Ammon's horn (tissue), 1 donor: ENCODE data around the gene RAB34.

Experiments
- DNase-seq: peaks from one replicate; pipeline ENCODE4 v3.0.0-alpha.2; 2016; ENCODE audit warnings: low spot score

Gene RAB34, protein sequence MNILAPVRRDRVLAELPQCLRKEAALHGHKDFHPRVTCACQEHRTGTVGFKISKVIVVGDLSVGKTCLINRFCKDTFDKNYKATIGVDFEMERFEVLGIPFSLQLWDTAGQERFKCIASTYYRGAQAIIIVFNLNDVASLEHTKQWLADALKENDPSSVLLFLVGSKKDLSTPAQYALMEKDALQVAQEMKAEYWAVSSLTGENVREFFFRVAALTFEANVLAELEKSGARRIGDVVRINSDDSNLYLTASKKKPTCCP

GRCh38 chr17:28717578-28718332 is at the start of gene RAB34:
RAB34 (minus strand) TSS chr17:28717868; CDS start chr17:28717266, 602 bp downstream.
- no peak for DNase-seq

DNA sequence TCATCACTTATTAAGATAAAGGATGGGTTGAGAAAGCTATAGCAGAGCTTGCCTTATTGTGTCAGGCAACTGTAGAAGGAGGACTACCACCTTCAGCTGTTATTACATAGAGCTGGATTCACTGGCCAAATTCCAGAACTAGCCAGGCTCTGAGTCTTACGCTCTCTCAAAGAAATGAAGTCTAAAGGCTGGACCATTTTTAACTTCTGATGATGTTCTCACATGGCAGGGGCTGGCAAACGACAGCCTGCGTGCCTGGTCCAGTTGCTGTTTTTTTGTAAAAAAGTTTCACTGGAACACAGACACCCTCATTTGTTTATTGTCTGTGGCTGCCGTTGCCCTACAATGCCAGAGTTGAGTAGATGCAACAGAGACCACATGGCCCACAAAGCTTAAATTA is 47.4 kb upstream of the RAB34 start:
- DNase-seq, result no peak

DNA sequence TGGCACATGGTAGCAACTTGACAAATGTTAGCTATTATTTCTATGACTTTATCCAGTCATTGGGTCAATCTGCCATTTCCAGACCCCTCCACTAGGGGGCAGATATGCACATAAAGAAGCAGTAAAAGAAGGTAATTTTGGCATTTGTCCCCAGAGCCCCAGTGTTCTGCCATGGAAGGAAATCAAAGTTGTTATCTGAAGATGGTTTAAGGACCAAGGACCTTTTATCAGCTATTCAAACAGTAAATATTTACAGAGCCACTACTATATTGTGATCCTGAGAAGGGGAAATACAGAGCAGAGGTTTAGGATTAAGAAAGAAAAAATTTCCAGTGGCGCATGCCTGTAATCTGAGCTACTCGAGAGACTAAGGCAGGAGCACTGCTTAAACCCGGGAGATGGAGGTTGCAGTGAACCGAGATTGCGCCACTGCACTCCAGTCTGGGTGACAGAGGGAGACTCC is 46.2 kb upstream of the RAB34 start:
- peak; percentile 79 for DNase-seq

DNA sequence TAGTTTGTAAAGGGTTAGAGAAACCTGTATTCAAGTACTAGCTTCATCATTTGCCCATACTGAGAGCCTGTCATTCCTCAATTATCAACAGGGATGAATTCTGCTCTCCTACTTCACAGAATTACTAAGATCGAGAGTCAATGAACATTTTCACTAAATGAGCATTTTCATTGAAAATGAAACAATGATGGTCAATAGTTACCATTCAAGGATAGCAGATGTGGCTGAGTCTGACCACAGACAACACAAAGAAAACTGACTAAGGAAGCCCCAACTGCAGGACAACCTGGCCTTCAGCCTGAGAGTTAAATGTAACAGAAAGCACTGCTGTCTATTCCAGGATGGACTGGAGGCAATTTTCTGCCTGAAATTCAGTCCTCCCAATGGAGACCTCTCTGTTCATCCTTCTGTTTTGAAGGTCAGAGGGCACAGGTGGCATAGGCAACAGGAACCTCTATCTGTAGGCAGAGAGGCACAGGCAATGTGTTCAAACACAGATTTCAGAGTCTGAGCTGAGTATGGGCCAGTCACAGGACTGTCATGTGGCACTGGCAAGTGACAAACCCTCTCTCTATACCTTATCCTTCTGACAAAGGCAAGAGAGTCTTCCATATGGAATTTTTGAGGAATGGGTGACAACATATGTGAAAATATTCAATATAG is 45.6 kb upstream of the RAB34 start:
- no peak for DNase-seq

GRCh38 chr17:28760601-28761562 is 43.2 kb upstream of the RAB34 start:
- peak; percentile 70 for DNase-seq

DNA sequence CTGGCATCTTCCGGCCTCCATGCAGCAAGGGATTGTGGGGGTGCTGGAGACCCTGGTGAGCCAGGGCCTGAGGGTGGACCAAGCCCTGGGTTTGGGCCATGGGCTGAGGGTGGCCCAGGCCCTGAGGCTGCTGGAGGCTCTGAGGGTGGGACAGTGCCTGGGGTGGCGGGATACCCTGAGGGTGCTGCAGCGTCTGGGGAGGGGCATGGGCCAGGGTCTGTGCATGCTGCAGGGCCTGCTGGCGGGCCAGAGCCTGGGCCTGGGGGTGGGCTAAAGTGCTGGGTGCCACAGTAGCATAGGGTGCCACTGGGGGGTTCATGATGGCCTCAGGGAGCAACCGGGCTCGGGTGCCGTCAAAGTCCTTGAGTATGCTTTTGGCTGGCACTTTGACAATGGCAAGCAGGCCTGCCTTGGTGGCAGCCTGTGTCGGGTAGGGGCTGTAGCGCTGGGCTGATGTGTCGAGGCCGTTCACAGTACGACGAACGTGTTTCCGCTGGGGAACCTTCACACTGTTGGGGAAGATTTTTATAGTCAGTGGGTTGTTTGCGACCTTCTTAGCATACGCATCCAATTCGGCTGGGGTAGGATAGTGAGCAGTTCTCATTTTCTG is 41.7 kb upstream of the RAB34 start:
- no peak for DNase-seq

DNA sequence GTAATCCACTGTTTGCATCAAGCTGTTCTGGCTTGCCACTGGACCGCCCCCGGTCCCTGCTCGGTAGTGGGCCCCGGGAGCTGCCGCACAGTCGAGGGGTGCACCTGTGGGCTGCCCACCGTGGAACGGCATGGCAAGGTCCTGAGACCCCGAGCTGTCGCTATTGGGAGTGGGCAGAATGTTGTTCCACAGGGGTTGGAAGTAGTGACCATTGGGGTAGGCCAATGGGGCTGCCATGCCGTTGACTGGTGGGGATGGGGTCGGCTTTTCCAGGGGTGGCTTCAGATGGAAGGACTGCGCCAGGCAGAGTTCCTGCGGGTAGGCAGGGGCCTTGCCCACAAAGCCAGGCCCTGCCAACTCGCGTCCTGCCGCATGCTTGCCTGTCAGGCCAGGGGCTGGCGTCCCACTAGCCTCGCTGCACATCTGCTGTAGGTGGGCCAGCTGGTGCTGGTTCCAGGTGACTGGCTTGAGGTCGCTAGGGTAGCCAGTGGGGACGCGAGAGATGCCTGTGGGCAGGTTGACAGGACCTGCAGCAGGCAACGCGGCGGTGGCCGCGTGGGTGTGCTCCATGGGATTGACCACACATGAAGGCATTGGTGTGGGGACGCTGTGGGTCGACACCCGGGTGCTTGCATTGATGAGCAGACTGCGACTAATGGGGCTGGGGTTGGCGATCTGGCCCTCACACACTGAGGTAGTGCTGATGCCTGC is 40.9 kb upstream of the RAB34 start:
- no peak for DNase-seq

GRCh38 chr17:28756049-28756804 is 38.6 kb upstream of the RAB34 start:
- no peak for DNase-seq

DNA sequence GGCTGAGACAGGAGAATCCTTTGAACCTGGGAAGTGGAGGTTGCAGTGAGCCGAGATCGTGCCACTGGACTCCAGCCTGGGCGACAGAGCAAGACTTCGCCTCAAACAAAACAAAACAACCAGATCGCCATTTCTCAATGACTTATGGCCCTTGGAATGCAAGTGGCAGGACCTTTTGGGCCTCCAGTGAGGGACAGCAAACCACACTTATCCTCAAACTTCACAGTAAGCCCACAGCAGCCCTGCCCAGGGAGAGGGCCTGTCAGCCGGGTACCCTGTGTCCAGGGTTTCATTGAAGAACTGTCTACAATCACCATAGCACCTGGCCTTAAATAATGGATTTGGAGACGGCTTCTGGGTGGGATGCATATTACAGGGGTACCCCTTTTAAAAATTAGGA is 37.8 kb upstream of the RAB34 start:
- DNase-seq, result no peak

DNA sequence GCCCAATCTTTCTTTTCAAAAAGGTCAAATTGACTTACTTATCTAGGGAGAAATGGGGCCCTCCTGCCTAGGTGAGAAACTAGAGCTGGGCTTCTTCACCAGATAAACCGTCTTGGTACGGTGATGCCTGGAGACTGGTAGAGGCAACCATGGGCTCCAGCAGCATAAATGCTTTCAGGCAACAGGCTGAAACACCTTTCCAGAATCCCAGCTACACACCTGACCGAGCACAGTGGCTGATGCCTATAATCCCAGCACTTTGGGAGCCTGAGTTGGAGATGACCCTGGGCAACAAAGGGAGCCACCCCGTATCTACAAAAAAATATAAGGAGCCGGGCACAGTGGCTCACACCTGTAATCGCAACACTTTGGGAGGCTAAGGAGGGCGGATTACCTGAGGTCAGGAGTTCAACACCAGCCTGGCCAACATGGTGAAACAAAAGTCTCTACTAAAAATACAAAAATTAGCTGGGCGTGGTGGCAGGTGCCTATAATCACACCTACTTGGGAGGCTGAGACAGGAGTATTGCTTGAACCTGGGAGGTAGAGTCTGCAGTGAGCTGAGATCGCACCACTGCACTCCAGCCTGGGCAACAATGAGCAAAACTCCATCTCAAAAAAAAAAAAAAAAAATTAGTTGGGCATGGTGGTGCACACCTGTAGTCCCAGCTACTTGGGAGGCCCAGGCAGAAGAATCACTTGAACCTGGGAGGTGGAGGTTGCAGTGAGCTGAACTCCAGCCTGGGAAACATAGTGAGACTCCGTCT is 34.1 kb upstream of the RAB34 start:
- no peak for DNase-seq

DNA sequence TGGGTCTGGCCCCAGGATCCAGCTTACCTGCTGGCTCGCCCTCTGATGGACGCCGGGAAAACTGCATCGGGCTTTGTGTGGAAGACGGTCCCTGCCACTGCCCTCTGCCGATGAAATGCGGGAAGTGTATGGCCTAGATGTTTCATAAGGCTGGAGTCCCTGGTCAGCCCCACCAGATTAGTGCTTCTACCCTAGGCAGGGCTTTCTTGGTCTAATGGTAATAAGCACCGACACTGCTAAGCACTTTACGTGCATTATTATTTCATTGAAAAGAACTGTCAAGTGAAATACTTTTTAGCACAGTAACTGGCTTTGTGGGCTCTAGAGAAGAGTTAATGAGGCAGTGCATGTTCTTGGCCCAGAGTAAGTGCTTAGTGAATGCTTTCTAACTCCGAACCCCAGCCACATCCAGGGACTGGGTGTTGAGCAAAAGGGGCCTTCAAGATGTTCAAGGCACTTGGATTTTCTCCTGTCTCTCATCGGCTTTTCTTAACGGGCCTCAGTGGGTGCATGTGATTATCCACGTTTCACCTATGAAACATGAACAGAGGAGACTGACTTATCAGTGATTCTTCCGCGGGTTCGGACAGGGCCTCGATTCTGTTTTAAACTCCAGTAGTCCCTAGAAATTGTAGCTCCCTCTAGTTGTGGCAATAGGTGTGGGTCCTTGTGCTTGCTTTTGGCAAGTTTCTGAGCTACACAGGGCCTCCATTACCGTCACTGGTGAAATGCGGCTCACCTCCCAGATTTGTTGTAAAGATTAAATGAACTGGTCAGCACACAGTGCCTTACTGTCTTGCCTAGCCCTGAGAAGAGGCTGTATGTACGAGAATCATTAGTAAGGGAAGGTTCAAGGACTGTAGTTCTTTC is 32.7 kb upstream of the RAB34 start:
- peak; percentile 96 for DNase-seq

GRCh38 chr17:28749516-28750177 is 32.0 kb upstream of the RAB34 start:
- no peak for DNase-seq

GRCh38 chr17:28748852-28749515 is 31.3 kb upstream of the RAB34 start:
- DNase-seq, result no peak

DNA sequence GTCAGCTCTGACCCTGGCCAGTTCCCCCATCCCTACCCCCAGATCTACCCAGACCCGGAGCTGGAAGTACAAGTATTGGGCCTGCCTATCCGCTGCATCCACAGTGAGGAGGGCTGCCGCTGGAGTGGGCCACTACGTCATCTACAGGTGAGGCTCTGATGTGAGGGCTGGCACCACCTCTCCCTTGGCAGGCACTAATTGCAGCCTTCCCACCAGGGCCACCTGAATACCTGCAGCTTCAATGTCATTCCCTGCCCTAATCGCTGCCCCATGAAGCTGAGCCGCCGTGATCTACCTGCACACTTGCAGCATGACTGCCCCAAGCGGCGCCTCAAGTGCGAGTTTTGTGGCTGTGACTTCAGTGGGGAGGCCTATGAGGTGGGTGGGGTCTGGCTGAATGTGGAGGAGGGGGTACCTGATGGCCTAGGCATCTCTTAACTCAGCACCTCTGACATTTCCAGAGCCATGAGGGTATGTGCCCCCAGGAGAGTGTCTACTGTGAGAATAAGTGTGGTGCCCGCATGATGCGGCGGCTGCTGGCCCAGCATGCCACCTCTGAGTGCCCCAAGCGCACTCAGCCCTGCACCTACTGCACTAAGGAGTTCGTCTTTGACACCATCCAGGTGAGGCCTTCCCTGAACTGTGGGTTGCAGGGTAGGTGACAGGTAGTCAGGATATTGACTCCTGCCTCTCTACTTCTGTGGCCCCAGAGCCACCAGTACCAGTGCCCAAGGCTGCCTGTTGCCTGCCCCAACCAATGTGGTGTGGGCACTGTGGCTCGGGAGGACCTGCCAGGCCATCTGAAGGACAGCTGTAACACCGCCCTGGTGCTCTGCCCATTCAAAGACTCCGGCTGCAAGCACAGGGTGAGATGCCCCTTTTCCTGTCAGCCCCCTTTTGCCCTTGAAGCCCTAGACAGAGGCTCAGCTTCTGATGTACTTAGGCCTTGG is 30.4 kb upstream of the RAB34 start:
- DNase-seq, result no peak

DNA sequence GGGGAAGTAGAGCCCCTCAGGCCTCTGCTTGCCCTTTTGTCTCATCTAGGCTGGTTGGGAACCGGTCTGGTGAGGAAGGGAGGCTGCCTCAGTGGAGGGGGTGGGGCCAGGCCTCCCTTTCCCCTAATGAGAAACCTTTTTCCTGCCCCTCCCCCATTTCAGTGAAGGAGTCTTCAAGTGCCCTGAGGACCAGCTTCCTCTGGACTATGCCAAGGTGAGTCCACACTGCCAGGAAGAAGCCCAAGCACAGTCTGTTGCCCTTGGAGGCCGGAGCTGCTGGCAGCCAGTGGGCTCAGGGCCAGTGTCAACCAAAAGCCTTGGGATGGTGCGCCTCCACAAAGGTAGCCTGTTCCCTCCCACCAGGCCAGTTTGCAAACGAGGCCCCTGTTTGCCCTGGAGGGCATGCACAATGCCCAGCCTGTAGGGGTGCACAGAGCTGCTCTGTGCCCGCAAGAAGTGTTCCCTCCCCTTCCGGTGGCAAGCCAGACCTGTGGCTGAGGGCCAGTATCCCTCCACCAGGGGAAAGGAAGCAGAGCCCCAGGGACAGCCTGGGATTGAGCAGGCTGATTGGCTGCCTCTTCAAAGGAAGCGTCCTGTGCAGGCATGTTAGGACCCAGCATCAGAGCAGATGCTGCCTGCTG is 29.5 kb upstream of the RAB34 start:
- DNase-seq, result peak; percentile 88
